CD4-positive, alpha-beta T cell treated with Interleukin-12 subunit alpha and Interleukin-12 subunit beta, for 1 hour (primary cell): ENCODE measurements around the gene KCNB1.
"Not testable (repeated sequence)": the region's sequence is repeated elsewhere in the genome, so short reads cannot be mapped to it uniquely, and the experiment has no call there.

ENCODE experiments used
- DNase-seq: peaks from one replicate; pipeline ENCODE4 v3.0.0-alpha.2; 2020

KCNB1 gene

GRCh38 chr20:49346682-49347081 lies 135.8 kb downstream of the KCNB1 start:
- DNase-seq = no peak

DNA sequence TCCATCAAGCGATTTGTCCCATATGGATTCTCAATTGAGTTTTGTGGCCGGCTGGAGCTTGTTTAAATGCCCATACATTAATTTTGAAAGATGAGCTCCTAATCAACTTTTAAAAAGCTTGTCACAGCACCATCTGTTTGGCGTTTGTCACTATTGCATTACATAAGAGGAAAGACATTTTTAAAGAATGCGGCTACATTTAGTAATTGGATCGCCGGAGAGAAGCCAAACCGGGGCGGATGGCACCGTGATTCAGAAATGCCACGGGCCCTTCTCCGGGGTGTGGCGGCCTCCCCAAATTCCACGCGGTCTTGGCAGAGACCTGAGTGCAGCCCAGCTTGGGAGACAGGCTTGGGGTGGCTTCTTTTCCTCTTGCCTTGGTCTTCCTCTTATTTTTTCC lies 136.9 kb downstream of the KCNB1 start:
- DNase-seq = no peak

GRCh38 chr20:49344975-49345374 lies 137.5 kb downstream of the KCNB1 start:
- no peak for DNase-seq

DNA sequence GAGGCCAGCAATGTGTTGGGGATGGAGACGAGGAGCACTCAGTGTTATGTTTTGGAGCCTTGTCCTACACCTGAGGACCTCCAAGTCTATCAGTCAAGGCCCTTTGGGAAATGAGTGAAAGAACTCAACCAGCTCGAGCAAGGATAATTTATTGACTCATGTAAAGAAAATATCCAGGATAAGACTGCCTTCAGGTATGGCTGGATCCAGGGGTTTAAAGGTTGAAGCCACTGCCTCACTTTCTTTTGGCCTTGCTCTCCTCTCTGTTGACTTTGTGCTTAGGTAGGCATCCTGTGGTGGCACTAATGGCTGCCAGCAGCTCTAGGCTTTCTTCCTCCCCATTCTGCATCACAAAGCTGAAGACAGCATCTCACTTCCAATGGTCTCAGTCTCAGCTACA lies 138.3 kb downstream of the KCNB1 start:
- no peak for DNase-seq

- no peak for DNase-seq
Observed at GRCh38 chr20:49343246-49343645, 139.2 kb downstream of the KCNB1 start.

DNA sequence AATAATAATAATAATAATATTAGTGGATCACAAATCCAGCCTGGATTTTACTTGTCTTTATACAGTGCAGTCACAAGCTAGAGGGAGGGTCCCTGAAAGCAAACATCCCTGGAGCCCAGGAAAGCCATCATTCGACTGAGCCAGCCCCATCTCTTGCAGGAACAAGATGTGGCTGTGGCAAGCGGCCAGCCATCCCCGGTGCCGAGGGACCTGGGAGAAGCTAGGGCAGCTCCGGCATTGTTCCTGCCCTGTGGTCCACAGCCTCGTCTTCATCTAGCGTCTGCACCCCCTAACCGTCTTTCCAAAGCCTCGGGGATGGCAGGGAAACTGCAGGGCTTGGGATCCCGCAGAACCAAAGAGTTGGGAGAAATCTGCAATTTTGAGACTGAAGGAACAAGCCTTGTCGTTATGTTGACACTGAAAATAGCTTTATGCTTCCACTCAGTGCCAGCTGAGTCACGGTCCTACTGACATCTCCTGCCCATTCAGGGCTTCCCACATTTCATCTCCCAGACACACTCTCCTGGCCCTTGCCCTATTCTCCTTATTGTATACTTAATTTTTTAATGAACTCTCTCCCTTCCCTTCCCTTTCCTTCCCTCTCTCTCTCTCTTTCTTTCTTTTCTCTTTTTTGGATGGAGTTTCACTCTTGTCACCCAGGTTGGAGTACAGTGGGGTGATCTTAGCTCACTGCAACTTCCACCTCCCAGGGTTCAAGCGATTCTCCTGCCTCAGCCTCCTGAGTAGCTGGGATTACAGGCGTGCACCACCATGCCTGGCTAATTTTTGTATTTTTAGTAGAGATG lies 142.1 kb downstream of the KCNB1 start:
- no peak for DNase-seq

DNA sequence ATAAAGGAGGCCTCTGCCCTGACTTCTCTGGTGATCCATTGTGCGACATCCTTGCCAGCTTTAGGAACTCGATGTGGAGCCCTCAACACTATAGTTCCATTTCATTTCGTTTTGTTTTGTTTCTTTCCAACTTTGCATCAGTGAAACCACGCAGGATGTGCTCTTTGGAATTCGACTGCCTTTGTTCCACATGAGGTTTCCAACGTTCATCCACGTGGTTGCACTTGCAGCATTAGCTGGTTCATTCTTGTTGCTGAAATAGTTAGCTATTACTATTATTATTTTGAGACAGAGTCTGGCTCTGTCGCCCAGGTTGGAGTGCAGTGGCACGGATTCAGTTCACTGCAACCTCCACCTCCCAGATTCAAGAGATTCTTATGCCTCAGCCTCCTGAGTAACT lies 143.3 kb downstream of the KCNB1 start:
- DNase-seq = no peak

- no peak for DNase-seq
Observed at GRCh38 chr20:49338061-49338460, 144.4 kb downstream of the KCNB1 start.

DNA sequence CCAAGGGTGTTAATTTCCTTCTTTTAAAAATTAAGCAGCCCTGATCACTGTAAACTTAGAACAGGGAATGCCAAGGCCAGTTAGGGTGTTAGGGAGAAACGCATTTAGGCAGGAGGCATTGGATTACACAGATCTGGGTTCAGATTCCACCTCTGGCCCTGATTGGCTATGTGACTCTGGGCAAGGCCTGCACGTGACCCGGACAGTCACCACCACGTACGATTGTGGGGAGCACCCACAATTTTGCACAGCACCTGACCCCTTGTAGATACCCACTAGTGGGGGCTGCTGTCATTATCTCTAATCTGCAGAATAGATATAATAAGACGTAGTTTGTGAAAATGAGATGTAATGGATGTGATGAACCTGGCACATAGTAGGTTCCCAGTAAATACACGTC lies 145.1 kb downstream of the KCNB1 start:
- no peak for DNase-seq

DNA sequence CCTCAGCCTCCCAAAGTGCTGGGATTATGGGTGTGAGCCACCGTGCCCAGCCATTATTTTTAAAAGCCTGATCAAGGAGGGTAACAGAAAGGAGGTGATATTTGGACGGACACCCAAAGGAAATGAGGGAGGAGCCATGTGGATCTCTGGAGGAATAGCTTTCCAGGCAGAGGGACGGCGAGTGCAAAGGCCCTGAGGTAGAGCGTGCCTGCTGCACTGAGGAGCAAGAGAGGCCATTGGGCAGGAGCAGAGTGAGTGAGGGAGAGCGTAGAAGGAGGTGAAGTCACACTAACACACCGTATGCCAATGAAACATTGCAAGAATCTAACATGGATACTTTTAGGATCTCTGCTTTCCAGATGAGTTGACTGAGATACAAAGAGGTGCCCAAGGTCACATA lies 145.7 kb downstream of the KCNB1 start:
- DNase-seq = no peak

DNA sequence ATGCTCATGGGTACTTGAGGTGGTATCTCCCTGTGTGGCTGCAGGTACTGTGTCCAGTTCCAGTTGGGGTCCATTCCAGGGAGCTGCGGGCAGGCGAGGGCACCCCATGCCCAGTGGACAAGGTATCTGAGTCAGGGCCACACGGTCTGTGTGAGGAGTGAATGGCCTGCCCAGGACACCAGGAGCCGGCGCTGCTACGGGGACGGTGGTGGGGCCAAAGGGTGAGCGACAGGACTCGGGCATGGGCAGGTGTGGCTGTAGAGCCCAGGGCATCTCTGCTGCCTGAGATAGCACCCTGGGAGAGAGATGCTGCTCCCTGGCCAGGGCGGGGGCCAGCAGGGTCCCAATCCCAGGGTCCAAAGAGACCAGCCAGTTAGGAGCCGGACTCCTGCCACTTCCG lies 147.0 kb downstream of the KCNB1 start:
- no peak for DNase-seq

DNA sequence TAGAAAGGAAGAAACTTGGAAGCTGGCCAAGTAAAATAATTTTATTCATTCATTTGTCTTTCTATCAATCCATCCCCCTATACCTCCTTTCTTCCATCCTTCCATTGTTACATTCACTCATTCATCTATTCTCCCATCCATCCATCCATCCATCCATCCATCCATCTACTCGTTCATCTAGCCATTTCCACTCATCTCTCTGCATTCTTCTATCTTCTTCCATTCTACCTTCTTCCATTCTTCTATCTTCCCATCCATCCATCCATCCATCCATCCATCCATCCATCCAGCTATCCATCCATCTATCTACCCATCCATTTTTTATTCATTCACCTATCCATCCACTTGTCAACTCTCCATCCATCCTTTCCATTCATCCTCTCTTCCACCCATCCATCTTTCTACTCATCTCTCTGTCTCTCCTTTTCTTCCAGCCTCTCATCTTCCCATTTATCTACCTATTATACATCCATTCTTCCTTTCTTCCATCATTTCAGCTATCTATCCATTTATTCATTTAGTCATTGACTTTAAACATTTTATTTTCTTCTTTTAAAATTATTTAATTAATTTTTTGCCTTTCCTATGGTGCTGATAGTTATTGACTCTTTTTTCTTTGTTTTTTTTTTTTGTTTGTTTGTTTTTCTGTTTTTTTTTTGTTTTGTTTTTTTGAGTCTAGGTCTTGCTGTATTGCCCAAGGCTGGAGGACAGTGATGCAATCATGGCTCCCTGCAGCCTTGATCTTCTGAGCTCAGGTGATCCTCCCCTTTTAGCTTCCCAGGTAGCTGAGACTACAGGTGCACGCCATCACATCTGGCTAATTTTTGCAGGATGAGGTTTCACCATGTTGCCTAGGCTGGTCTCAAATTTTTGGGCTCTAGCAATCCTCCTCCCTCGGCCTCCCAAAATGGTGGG lies 151.5 kb downstream of the KCNB1 start:
- no peak for DNase-seq

GRCh38 chr20:49328790-49329189 lies 153.7 kb downstream of the KCNB1 start:
- DNase-seq = no peak

- DNase-seq = no peak
Observed at GRCh38 chr20:49326026-49326425, 156.4 kb downstream of the KCNB1 start.

DNA sequence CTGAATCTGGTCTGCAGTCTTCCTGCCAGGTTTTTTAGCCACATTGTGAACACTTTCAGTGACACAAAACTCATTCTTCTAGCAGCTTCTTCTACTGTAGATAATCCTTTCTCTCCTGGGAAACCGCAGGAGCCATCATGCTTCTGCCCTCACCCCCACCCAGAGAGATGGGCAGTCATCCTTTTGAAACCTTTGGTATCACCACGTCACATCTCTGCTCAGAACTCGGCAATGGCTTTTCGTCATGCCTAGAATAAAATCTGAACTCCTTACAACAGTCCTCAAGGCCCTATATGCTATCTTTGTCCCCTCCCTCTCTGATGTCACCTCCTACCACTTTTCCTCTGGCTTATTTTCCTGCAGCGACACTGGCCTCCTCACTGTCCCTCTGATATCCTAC lies 158.2 kb downstream of the KCNB1 start:
- no peak for DNase-seq

- peak; percentile 60 for DNase-seq
Observed at GRCh38 chr20:49323622-49324238, 158.7 kb downstream of the KCNB1 start.

GRCh38 chr20:49320460-49320859 lies 162.0 kb downstream of the KCNB1 start:
- no peak for DNase-seq

GRCh38 chr20:49319208-49319809 lies 163.2 kb downstream of the KCNB1 start:
- no peak for DNase-seq

GRCh38 chr20:49318430-49319207 lies 163.8 kb downstream of the KCNB1 start:
- peak; percentile 26 for DNase-seq

DNA sequence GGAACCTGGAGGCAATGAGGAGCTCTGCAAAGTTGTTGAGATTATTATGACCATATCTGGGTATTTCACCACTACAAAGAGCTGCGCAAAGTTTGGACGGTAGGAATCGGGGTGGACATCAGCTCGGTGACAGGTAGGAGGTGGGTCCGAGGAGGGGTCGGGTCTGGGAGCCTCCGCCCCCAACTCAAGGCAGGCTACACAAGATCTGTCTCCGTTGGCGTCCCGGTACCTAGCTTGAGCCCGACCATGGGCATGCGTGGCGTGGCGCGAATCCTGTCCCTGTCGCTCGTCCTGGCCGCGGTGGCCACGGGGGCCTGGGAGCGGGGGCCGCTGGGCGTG lies 164.4 kb downstream of the KCNB1 start:
- DNase-seq = no peak

DNA sequence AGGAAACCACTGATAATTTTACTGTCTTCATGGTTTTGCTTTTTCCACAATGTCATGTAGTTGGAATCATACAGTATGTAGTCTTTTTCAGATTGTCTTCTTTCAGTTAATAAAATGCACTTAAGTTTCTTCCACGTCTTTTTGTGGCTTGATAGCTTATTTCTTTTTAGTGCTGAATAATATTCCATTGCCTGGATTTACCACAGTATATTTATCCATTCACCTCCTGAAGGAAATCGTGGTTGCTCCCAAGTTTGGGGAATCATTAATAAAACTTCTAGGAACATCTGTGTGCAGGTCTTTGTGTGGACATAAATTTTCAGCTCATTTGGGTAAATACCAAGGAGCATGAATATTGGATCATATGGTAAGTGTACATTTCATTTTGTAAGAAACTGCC lies 165.8 kb downstream of the KCNB1 start:
- no peak for DNase-seq

DNA sequence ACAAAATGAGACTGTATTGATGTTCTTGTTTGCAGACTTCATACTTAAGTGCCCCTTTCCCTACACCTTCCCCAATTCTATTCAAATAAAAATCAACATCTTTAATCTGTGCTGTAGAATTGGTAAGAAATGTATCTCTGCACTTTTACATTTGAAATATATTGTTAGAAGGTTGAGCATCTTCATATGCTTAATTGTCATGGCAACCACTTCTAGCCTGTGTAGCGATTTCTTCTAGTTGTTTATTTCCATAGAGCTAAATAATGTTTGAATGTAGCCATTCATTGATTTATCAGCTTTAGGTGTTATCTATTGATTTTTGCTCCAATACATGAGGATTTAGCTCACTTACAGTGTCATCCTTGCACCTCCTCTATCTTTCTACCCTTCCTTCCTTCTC lies 166.9 kb downstream of the KCNB1 start:
- no peak for DNase-seq

DNA sequence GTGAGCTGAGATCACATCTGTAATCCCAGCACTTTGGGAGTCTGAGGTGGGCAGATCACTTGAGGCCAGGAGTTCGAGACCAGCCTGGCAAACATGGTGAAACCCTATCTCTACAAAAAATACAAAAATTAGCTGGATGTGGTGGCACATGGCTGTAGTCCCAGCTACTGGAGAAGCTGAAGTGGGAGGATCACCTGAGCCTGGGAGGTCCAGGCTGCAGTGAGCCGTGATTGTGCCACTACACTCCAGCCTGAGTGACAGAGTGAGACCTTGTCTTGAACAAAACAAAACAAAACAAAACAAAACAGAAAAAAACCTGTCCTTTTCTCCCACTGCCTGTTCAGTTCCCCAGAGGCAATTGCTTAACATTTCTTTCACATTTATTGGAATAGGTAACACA lies 168.4 kb downstream of the KCNB1 start:
- DNase-seq = not testable (repeated sequence)
